HPDE6-E6E7 (cell line): ENCODE measurements around the gene HAUS7.
A peak's percentile ranks its signal among the peaks of the same experiment; 100 is the strongest.

ENCODE experiments used
- DNase-seq: peaks from one replicate; pipeline ENCODE4 v3.0.0; 2011; ENCODE audit warnings: missing footprints; ENCODE audit errors: extremely low spot score

The HAUS7 gene

DNA sequence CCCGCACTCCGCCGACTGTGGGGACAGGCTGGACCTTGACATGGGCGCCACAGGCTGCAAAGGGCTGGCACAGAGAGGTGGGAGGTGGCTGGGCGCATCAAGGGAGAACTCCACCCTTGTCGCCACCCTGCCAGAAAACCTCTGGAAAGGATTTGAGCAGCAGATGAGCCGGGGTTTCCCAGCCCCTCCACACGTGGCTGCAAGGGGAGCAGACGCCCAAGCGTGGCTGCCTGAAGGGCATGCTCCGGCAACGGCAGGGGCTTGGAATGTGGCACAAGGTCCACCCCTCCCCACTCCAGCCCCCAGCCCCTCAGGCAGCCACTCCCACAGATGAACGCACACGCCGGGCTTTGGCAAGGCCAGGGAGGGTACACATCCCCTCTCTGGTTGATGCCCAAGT lies 29.0 kb upstream of the HAUS7 start:
- DNase-seq = no peak

DNA sequence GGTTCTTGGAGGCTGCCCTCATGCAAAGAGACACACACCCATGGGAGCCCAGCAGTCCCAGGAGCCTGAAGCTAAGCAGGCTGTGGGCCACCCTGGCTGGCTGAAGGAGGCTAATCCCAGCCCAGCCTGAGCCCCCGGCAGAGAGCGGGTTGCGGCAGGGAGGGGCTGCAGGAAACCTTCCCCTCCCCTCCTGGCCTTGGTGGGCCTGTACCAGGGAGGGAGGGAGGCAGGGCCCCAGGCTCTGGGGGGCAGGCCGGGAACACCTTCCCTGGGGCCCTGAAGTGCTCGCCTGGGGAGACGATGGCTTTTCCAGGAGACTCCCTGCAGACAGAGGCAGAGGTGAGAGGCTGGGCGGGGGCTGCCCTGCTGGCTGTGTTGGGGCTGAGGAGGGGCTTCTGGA lies 28.1 kb upstream of the HAUS7 start:
- DNase-seq = no peak

DNA sequence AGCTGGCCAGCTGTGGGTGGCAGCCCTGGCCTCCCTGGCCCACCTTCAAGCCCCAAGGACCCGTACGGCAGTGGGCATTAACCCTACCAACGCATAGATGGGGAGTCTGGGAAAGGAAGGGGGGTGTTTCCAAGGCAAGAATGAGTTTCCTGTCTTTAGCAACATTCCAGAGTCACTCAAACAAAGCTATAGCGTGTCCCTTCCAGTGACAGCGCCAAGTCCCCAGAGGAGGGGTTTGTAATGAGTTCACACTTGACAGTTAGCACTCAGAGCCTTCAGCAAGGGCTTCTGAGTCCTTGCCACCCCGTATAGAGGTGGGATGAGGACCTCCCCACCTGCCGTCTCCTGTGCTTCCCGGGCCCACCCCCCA lies 26.2 kb upstream of the HAUS7 start:
- DNase-seq = no peak

GRCh38 chrX:153495903-153496589 lies 25.7 kb upstream of the HAUS7 start:
- no peak for DNase-seq

DNA sequence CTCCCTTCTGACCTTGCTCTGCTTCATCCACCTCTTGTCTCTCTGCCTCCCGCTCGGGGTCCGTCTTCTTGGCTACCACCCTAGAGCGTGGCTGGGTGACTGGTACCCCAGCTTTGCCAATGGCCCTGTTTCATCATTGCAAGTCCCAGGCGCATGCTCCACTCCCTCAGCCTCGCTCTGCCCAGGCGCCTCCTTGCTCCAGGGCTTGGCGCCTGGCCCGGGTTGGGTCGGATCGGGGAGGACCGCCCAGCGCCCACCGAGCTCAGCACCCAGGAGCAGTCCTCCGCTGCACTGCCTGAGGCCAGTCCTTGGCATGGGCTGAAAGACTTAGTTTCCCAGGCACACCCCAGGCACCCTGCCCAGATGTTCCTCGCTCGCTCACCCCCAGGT lies 25.0 kb upstream of the HAUS7 start:
- DNase-seq = no peak

DNA sequence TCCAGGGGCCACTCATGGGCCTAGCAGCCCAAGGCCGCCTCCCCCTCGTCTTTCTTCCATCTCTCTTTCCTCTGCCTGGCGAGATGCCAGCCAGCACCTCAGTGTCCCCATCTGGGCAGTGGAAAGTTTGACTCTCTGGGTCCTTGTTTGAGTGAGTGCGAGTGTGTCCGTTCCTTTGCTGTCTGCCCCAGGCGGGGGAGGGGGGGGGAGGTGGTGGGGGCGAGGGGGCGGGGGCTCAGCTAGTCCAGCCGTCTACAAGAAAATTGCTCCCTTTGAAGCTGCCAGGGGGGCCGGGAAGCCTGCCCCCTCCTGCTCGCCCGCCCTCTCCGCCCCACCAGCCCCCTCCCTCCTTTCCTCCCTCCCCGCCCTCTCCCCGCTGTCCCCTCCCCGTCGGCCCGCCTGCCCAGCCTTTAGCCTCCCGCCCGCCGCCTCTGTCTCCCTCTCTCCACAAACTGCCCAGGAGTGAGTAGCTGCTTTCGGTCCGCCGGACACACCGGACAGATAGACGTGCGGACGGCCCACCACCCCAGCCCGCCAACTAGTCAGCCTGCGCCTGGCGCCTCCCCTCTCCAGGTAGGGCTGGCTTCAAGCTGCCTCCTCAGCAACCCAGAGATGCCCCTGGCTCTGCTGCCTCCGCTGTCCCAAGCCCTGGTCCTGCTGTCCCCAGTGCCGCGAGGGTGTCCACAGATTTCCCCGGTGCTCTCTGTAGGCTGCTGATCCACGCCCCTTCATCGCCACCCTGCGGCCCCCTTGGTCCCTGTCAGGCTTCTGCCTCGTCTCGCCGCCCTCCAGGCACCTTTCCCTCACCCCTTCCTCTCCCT lies 24.4 kb upstream of the HAUS7 start, which contains the start of gene BGN:
TSS of gene BGN (plus strand) at position 440 of the 821 bp plus-strand sequence. CDS start 9,652 bp downstream, outside the sequence.
- DNase-seq = peak; percentile 50

- DNase-seq = no peak
These were observed 23.7 kb upstream of the HAUS7 start for GRCh38 chrX:153494061-153494460.

- no peak for DNase-seq
These were observed 22.7 kb upstream of the HAUS7 start for GRCh38 chrX:153493085-153493484.

GRCh38 chrX:153492543-153492942 lies 22.2 kb upstream of the HAUS7 start:
- DNase-seq = no peak

- no peak for DNase-seq
These were observed 21.5 kb upstream of the HAUS7 start for GRCh38 chrX:153491918-153492317.

DNA sequence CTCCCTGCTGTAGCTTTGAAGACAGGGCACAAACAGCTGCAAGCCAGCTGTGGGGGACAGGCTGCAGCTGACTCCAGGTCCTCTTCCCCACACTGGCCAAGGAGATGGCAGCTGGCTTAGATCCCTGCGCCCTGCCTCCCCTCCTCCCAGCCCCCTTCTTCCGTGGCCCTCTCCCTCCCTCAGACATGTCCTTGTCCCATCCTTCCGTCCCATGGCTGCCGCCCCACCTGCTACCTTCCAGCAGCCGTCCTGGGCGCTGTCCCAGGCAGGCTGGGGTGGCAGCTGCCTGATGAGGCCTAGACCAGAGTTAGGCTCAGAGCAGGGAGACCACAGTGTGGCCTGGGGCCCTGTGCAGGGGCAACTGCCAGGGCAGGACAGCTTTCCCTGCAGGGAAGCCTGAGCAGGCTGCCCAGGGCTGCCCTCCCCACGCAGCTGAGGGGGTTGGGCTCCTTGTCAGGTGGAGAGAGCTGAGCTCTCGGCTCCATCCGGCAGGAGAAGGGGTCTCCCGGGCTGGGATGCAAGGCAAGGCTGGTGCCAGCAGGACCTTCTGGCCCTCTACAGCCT lies 21.1 kb upstream of the HAUS7 start:
- no peak for DNase-seq

- DNase-seq = peak; percentile 74
These were observed 20.0 kb upstream of the HAUS7 start for GRCh38 chrX:153490217-153490930.

GRCh38 chrX:153488231-153488914 lies 18.0 kb upstream of the HAUS7 start:
- DNase-seq = no peak

DNA sequence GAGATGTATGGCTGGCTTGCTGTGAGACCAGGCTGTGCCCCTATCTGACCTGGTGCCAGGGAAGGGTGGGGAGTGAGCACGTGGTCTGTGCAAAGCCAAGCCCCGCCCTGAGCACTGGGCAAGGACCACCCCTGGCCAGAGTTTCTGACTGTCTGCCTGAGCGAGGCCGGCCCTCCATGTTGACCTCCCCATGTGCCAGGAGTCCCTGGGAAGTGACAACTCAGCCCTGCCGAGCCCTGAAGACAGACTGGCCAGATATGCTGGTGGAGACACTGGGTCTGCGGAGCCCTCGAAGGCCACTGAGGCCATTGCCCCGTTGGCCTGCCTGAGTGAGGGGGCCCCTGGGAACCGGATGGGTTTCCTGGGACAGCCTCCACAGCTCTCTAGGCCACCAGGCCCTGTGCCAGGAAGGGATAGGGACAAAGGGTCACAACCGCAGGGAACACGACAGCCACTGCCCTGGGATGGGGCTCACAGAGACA lies 17.3 kb upstream of the HAUS7 start:
- no peak for DNase-seq

DNA sequence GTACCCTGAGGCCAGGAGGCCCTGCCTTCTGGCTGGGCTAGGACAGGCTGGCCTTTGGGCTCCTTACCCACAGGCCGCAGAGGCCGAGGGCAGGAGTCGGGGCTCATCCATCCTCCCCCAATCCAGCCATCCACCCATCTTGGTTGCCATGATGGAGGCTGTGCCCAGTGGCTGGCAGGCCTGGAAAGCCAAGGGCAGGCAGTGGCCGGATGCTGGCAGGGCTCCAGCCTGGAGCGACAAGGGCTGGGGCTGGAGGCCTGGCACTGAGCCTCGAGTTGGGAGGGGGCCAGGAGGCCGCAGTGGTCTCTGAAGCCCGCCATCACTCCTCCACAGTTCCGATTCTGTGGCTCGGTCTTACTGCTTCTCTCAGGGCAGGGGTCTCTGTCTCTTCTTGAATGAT lies 15.8 kb upstream of the HAUS7 start:
- no peak for DNase-seq

DNA sequence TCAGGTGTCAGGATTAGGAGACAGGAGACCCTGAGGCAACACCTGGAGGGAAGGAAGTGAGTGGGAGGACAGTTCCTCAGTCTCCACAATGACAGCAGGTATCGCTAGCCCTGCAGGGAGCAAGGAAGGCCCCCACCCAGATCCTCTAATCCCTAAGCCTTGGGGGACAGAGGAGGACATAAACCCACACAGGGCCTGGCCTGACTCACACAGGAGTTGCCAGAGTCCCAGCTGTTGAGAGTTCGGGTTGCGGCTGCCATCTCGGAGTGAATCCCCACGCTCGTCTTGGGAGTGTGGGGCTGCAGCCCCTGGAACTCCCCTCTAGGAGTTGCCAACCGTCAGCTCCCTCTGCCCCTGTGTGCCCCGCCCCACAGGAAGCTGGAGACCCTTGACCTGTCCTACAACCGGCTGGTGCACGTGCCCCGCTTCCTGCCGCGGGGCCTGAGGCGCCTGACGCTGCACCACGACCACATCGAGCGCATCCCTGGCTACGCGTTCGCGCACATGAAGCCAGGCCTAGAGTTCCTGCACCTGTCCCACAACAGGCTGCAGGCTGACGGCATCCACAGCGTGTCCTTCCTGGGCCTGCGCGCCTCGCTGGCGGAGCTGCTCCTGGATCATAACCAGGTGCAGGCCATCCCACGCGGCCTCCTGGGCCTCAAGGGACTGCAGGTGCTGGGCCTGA lies 15.2 kb upstream of the HAUS7 start:
- DNase-seq = no peak

DNA sequence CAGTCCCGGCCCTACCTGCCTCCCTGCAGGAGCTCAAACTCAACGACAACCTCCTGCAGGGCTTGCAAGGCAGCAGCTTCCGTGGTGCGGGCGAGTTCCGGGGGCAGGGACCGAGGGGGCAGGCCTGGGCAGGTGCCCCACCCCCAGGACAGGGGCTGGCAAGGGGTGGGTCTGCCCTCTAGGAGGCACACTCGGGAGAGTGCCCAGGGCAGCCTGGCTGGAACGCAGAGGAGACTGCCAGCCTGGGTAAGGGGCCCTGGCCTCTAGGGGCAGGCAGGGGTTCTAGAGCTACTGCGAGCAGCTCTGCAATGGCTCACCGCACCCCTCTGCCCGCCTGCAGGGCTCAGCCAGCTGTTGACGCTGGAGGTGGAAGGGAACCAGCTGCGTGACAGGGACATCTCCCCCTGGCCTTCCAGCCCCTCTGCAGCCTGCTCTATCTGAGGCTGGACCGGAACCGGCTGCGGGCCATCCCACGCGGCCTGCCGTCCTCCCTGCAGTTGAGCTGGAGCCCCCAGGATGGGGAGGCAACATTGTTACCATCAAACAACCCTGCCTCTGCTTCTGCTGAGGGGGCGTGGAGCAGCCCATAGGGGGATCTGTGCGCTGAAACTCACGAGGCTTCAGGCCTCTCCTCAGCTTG lies 12.1 kb upstream of the HAUS7 start:
- no peak for DNase-seq

- no peak for DNase-seq
These were observed 10.7 kb upstream of the HAUS7 start for GRCh38 chrX:153481043-153481442.

- DNase-seq = no peak
These were observed 8.4 kb upstream of the HAUS7 start for GRCh38 chrX:153478746-153479145.

DNA sequence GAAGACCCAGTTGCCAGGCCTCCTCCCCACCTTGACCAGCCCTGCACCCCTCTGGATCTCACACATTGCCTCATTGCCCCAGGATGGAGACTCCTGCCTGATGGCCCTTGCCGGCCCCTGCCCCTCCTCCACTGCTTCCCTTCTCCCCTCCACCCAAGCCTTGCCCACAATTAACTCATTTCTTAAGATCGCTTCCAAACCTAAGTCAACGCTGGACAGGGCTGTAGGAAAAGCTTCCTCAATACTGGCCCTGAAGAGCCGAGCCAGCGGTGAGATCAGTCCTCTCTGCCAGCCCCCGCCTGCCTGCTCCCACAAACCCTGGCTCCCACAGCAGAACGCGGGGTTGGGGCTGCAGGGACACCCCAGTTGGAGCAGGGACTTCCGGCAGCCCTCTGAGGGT lies 7.5 kb upstream of the HAUS7 start:
- no peak for DNase-seq
